GM18517 (cell line): ENCODE results near the gene SMYD3.

ENCODE experiments used
- ATAC-seq: cut with Tn5 transposase; IDR thresholded peaks from one replicate; pipeline ENCODE4 v1.9.1; 2021; ENCODE audit warnings: mild to moderate bottlenecking, moderate library complexity; ENCODE audit not compliant: unreplicated experiment

The SMYD3 gene

GRCh38 chr1:246281639-246282038 lies 225.4 kb downstream of the SMYD3 start:
- no peak for ATAC-seq

GRCh38 chr1:246281195-246281594 lies 225.9 kb downstream of the SMYD3 start:
- no peak for ATAC-seq

GRCh38 chr1:246280551-246280950 lies 226.5 kb downstream of the SMYD3 start:
- no peak for ATAC-seq

- no peak for ATAC-seq
These were observed 227.7 kb downstream of the SMYD3 start for GRCh38 chr1:246279402-246279801.

GRCh38 chr1:246278371-246278770 lies 228.7 kb downstream of the SMYD3 start:
- ATAC-seq = no peak

- ATAC-seq = no peak
These were observed 232.0 kb downstream of the SMYD3 start for GRCh38 chr1:246275036-246275435.

GRCh38 chr1:246274186-246274585 lies 232.9 kb downstream of the SMYD3 start:
- ATAC-seq = no peak

GRCh38 chr1:246271516-246271915 lies 235.6 kb downstream of the SMYD3 start:
- no peak for ATAC-seq

GRCh38 chr1:246270236-246270635 lies 236.8 kb downstream of the SMYD3 start:
- peak; percentile 79 for ATAC-seq

- no peak for ATAC-seq
These were observed 237.6 kb downstream of the SMYD3 start for GRCh38 chr1:246269466-246269865.

GRCh38 chr1:246267896-246268295 lies 239.2 kb downstream of the SMYD3 start:
- no peak for ATAC-seq

GRCh38 chr1:246267426-246267825 lies 239.7 kb downstream of the SMYD3 start:
- ATAC-seq = no peak

GRCh38 chr1:246265481-246265880 lies 241.6 kb downstream of the SMYD3 start:
- no peak for ATAC-seq

GRCh38 chr1:246262281-246262680 lies 244.8 kb downstream of the SMYD3 start:
- no peak for ATAC-seq

- no peak for ATAC-seq
These were observed 245.4 kb downstream of the SMYD3 start for GRCh38 chr1:246261639-246262038.

GRCh38 chr1:246258250-246258649 lies 248.8 kb downstream of the SMYD3 start:
- no peak for ATAC-seq

- no peak for ATAC-seq
These were observed 251.3 kb downstream of the SMYD3 start for GRCh38 chr1:246255773-246256172.

- no peak for ATAC-seq
These were observed 252.2 kb downstream of the SMYD3 start for GRCh38 chr1:246254854-246255253.

- no peak for ATAC-seq
These were observed 260.6 kb downstream of the SMYD3 start for GRCh38 chr1:246246430-246246829.

- ATAC-seq = no peak
These were observed 261.5 kb downstream of the SMYD3 start for GRCh38 chr1:246245541-246245940.

GRCh38 chr1:246232126-246232525 lies 275.0 kb downstream of the SMYD3 start:
- no peak for ATAC-seq

- no peak for ATAC-seq
These were observed 281.0 kb downstream of the SMYD3 start for GRCh38 chr1:246226041-246226440.

- no peak for ATAC-seq
These were observed 285.4 kb downstream of the SMYD3 start for GRCh38 chr1:246221485-246222255.
